AG04449 (cell line): ENCODE measurements around the gene ZNF263.

Experiments used
- CTCF ChIA-PET: fragments of 350-600 bp; formaldehyde crosslinking; extraction: SDS; loops from one replicate; lab custom pipeline; 2021; ENCODE audit warnings: antibody characterized with exemption; lab: Yijun Ruan, JAX
- POLR2A ChIA-PET: fragments of 400-600, 350-600 bp; formaldehyde crosslinking; extraction: SDS; loops from one replicate; lab custom pipeline; 2020; ENCODE audit warnings: antibody characterized with exemption, inconsistent platforms; lab: Yijun Ruan, JAX
- DNase-seq: peaks from one replicate; pipeline ENCODE4 v3.0.0-alpha.2; 2010; ENCODE audit warnings: low read depth, low spot score
- H3K4me3 ChIP-seq: 2 replicates; pipeline ENCODE4 v1.5.1; 2011; ENCODE audit warnings: low read depth, mild to moderate bottlenecking, control low read depth, low read length
- CTCF ChIP-seq: IDR thresholded peaks from one replicate; pipeline ENCODE4 v1.5.1; 2011; ENCODE audit warnings: mild to moderate bottlenecking, moderate library complexity, low read length, control low read depth, inconsistent platforms; ENCODE audit not compliant: insufficient read depth; ENCODE audit errors: missing control alignments

The ZNF263 gene

GRCh38 chr16:3305109-3306068, 22.1 kb downstream of the ZNF263 start, which contains the start of the genes TIGD7 and ZNF75A:
Gene TIGD7, minus strand, starts transcription at chr16:3305430. Its CDS starts 4,816 bp downstream, at chr16:3300614.
Gene ZNF75A, plus strand, starts transcription at chr16:3305497. Its CDS starts 2,932 bp downstream, at chr16:3308429.
- DNase-seq = peak; percentile 45
- POLR2A ChIA-PET = interaction anchor here (2.0 kb wide), 1 partner anchor 22 kb away, joined by 11 read pairs; the partner anchor contains the start of gene ZNF263
- TF ChIP-seq CTCF = peak; percentile 8
- peak within 1 kb of the TSS; percentile 92 for H3K4me3 ChIP-seq
- CTCF ChIA-PET = interaction anchor here (0.9 to 1.2 kb wide), 3 partner anchors 17 to 1172 kb away, joined by 3 read pairs; no protein-coding TSS in a partner anchor

DNA sequence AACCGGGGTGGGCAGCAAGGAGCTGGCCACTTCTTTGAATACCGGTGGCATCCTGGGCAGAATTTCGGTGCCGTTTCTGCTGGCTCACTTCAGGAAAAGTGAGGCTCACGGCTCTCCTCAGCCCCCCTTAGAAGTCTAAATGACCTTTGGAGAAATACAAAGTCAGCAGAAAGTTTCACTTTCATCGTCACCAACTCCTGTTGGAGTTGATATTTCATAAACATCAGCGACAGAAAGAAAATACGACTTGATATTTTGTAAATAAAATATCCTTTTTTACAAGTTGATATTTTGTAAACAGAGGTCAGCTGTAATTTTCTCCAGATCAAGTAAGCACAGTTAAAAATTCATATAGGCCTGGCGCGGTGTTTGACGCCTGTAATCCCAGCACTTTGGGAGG, 22.8 kb downstream of the ZNF263 start:
- no peak for DNase-seq
- ChIA-PET CTCF (interaction anchor here (1.2 kb wide), 1 partner anchor 1171 kb away, joined by 3 read pairs; no protein-coding TSS in a partner anchor), POLR2A (interaction anchor here (2.0 kb wide), 1 partner anchor 23 kb away, joined by 11 read pairs; the partner anchor contains the start of gene ZNF263)
- no peak for TF ChIP-seq CTCF
- H3K4me3 ChIP-seq = peak overlapping the region; percentile 92

- no peak overlapping the region for H3K4me3 ChIP-seq
- no peak for DNase-seq
- CTCF ChIA-PET = no interaction called here
- no peak for TF ChIP-seq CTCF
- POLR2A ChIA-PET = no interaction called here
These were observed 28.2 kb downstream of the ZNF263 start for GRCh38 chr16:3311496-3311895.

- POLR2A ChIA-PET = no interaction called here
These were observed 34.2 kb downstream of the ZNF263 start for GRCh38 chr16:3317315-3317999.

DNA sequence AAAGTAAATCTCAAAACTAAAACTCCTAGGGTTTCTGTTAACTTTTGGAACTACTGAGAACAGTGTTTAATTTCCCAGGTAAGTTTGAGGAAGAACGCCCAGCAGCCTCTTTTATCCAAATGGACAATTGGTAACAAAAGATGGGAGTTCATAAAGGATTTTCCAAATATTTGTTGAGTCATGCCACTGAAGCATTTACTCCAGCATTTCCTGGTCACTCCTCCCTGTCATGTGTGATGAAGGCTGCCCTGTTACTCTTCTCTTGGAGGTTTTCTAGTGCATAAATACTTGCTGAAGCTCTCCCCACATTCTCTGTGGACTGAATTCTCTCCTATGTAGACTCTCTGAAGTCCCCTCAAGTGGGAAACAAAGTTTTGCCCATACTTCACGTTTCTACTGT, 38.5 kb downstream of the ZNF263 start:
- no peak for DNase-seq
- TF ChIP-seq CTCF = no peak
- H3K4me3 ChIP-seq = no peak overlapping the region
- CTCF ChIA-PET = no interaction called here
- POLR2A ChIA-PET = no interaction called here

More at GRCh38 chr16:3317315-3317999, 34.2 kb downstream of the ZNF263 start:
- CTCF ChIA-PET = no interaction called here
- TF ChIP-seq CTCF = no peak
- DNase-seq = no peak
- no peak overlapping the region for H3K4me3 ChIP-seq
